Gastroesophageal sphincter (tissue), 4 donors: ENCODE results near the gene MTUS2. TPM values are rescaled to one million over a fixed set of nuclear protein-coding genes. Genes with fewer than 3 reads are reported as not detected.
A peak's percentile ranks its signal among the peaks of the same experiment; 100 is the strongest.

Source experiments
- ATAC-seq: fragments of 150-250 bp; one replicate; pipeline ENCODE4 v1.9.1; 2016; ENCODE audit warnings: mild to moderate bottlenecking, moderate library complexity
- H3K27ac ChIP-seq, 4 donors: fragments of 200-600 bp; sonication (generic) in 3 of 4; 1 replicate in 3 of 4; 2 replicates in 1 of 4; pipeline ENCODE4 v1.5.1; 2016 to 2019
- H3K27me3 ChIP-seq: fragments of 200-600 bp; sonication (generic); one replicate; pipeline ENCODE4 v1.5.1; 2019
- H3K36me3 ChIP-seq, 2 donors: fragments of 200-600 bp; sonication (generic); one replicate each; pipeline ENCODE4 v1.5.1; 2019; ENCODE audit warnings: control low read depth in 1 of 2
- H3K4me1 ChIP-seq, 3 donors: fragments of 200-600 bp; sonication (generic); 1 replicate in 2 of 3; 2 replicates in 1 of 3; pipeline ENCODE4 v1.5.1; 2016 to 2019; ENCODE audit warnings: control low read depth in 2 of 3
- H3K4me3 ChIP-seq, 2 donors: fragments of 200-600 bp; sonication (generic); one replicate each; pipeline ENCODE4 v1.5.1; 2019; ENCODE audit warnings: mild to moderate bottlenecking in 1 of 2, moderate library complexity in 1 of 2
- H3K9me3 ChIP-seq, 3 donors: fragments of 200-600 bp; sonication (generic); one replicate each; pipeline ENCODE4 v1.5.1; 2017 to 2019; ENCODE audit warnings: control low read depth in 2 of 3
- CTCF ChIP-seq, 4 experiments: fragments of 200-600 bp in 2 of 4; fragments of 450-650 bp in 2 of 4; sonication (generic) in 1 of 4; IDR thresholded peaks; one replicate each; pipeline ENCODE4 v1.5.1; 2017 to 2019; ENCODE audit warnings: antibody characterized with exemption in 4 of 4, mild to moderate bottlenecking in 2 of 4, moderate library complexity in 2 of 4
- EP300 ChIP-seq: sonication (generic); formaldehyde crosslinking; IDR thresholded peaks from one replicate; pipeline ENCODE4 v1.6.1; 2017; ENCODE audit warnings: antibody characterized with exemption, mild to moderate bottlenecking
- POLR2A ChIP-seq, 2 donors: fragments of 450-650 bp; IDR thresholded peaks; one replicate each; pipeline ENCODE4 v1.6.1; 2017; ENCODE audit warnings: antibody characterized with exemption in 2 of 2, mild to moderate bottlenecking in 2 of 2, moderate library complexity in 1 of 2
- POLR2AphosphoS5 ChIP-seq: sonication (generic); formaldehyde crosslinking; IDR thresholded peaks from one replicate; pipeline ENCODE4 v1.6.1; 2017; ENCODE audit warnings: antibody characterized with exemption
- WGBS, 2 donors: methylation state at CpG; one replicate each; pipeline ENCODE4 v1.1.5; 2018; ENCODE audit warnings: low coverage in 1 of 2; 5-methylcytosine and 5-hydroxymethylcytosine counted together
- total RNA-seq, 4 donors: library from RNA; depleted of rRNA; stranded (reverse); fragments of >200 nt; gene quantifications; one replicate each; pipeline ENCODE4 v1.1.0, GENCODE V29; 2016

Gene MTUS2
- total RNA-seq, 4 donors from 2014 or later: 0.67 to 36.7 (median 18.4) TPM

- Histone ChIP-seq H3K4me1 (peaks cover 0 to 21% (median 7%) of the 10 kb centered on the region in 3 donors), H3K27me3 (no peaks in the 10 kb centered on the region), H3K9me3 (no peaks in the 10 kb centered on the region), H3K4me3 (no peak overlapping the region), H3K27ac (no peak overlapping the region), H3K36me3 (peaks cover 0 to 7% of the 10 kb centered on the region in 2 donors)
- 80% methylated on average over 1 to 4 of the region's 4 CpGs for WGBS, 2 donors
- TF ChIP-seq POLR2A (IDR thresholded peaks at IDR 0.05) (no peak), CTCF (IDR thresholded peaks at IDR 0.05) (no peak), POLR2AphosphoS5 (no peak), EP300 (no peak)
- ATAC-seq: no peak
Measured at GRCh38 chr13:29493796-29494195, 673.7 kb downstream of the MTUS2 start.

GRCh38 chr13:29494520-29494919, 674.4 kb downstream of the MTUS2 start:
- ATAC-seq: no peak
- Histone ChIP-seq H3K4me3 (no peak overlapping the region), H3K36me3 (peaks cover 0 to 7% of the 10 kb centered on the region in 2 donors), H3K4me1 (peaks cover 0 to 21% (median 7%) of the 10 kb centered on the region in 3 donors), H3K27me3 (no peaks in the 10 kb centered on the region), H3K27ac (no peak overlapping the region), H3K9me3 (no peaks in the 10 kb centered on the region)
- 86 to 90% methylated on average over 3 to 8 of the region's 8 CpGs for WGBS, 2 donors
- TF ChIP-seq EP300 (no peak), POLR2AphosphoS5 (no peak), CTCF (IDR thresholded peaks at IDR 0.05) (no peak), POLR2A (IDR thresholded peaks at IDR 0.05) (no peak)

GRCh38 chr13:29496241-29496712, 676.1 kb downstream of the MTUS2 start:
- 32 to 76% methylated on average over 4 to 8 of the region's 9 CpGs for WGBS, 2 donors
- H3K36me3 ChIP-seq: peaks cover 0 to 7% of the 10 kb centered on the region in 2 donors
- H3K9me3 ChIP-seq: no peaks in the 10 kb centered on the region
- no peak overlapping the region for H3K27ac ChIP-seq
- ATAC-seq: peak; percentile 48
- no peaks in the 10 kb centered on the region for H3K27me3 ChIP-seq
- no peak overlapping the region for H3K4me3 ChIP-seq
- TF ChIP-seq CTCF (IDR thresholded peaks at IDR 0.05) (no peak), POLR2AphosphoS5 (no peak), EP300 (no peak), POLR2A (IDR thresholded peaks at IDR 0.05) (no peak)
- peaks cover 0 to 21% (median 7%) of the 10 kb centered on the region in 3 donors for H3K4me1 ChIP-seq

- H3K36me3 ChIP-seq: peaks cover 0 to 7% of the 10 kb centered on the region in 2 donors
- no peak overlapping the region for H3K4me3 ChIP-seq
- peaks cover 0 to 21% (median 7%) of the 10 kb centered on the region in 3 donors for H3K4me1 ChIP-seq
- peak; percentile 65 for ATAC-seq
- H3K27me3 ChIP-seq: no peaks in the 10 kb centered on the region
- no peaks in the 10 kb centered on the region for H3K9me3 ChIP-seq
- no peak for TF ChIP-seq CTCF (IDR thresholded peaks at IDR 0.05)
- TF ChIP-seq POLR2AphosphoS5: peak; percentile 57
- WGBS, 2 donors: 7 to 30% methylated on average over 2 to 7 of the region's 15 CpGs
- no peak overlapping the region for H3K27ac ChIP-seq
Measured at GRCh38 chr13:29497137-29497654, 677.1 kb downstream of the MTUS2 start.

GRCh38 chr13:29498426-29499040, 678.4 kb downstream of the MTUS2 start:
- peaks cover 0 to 21% (median 7%) of the 10 kb centered on the region in 3 donors for H3K4me1 ChIP-seq
- H3K36me3 ChIP-seq: peaks cover 0 to 2% of the 10 kb centered on the region in 2 donors
- H3K4me3 ChIP-seq: no peak overlapping the region
- H3K27me3 ChIP-seq: no peaks in the 10 kb centered on the region
- WGBS, 2 donors: 80 to 86% methylated on average over 3 to 11 of the region's 13 CpGs
- no peaks in the 10 kb centered on the region for H3K9me3 ChIP-seq
- no peak for ATAC-seq
- H3K27ac ChIP-seq: no peak overlapping the region
- TF ChIP-seq CTCF (IDR thresholded peaks at IDR 0.05): no peak
- TF ChIP-seq POLR2AphosphoS5: no peak
- no peak for TF ChIP-seq POLR2A (IDR thresholded peaks at IDR 0.05)
- TF ChIP-seq EP300: no peak
